ENCODE data around the gene C2CD2. TPM values are rescaled to one million over a fixed set of nuclear protein-coding genes. Genes with fewer than 3 reads are reported as not detected.

The C2CD2 gene
- polyA plus RNA-seq, 1 of the 3 experiments (the other 2 are of a cell fraction): 9.7 TPM

DNA sequence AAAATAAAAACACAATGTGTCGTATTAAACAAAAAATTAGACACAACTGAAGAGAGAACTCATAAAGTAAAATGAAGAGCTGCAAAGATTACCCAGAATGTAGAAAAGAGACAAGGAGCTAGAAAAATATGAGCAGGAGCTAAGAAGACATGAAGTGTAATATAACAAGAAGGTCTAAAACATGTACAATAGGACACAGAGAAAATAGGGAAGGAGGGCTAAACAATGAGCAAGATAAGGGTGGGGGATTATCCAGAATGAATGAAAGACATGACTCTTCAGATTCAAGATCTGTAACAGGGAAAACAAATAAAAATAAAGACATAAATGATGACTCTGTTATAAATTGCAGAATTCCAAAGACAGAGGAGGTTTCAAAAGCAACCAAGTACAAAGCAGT lies 112.9 kb downstream of the C2CD2 start:
- peaks cover 25 to 29% of the 10 kb centered on the region in 2 experiments for H3K36me3 ChIP-seq (replicated peaks in 1 of 2; ENCODE audit: control insufficient read depth in 1 of 2, insufficient read depth in 2 of 2, low read length in 1 of 2)
- TF ChIP-seq FOXJ3 (CRISPR knock-in tag; IDR thresholded peaks at IDR 0.05) (no peak), FOSL2 (IDR thresholded peaks at IDR 0.05; ENCODE audit: borderline replicate concordance, low read depth) (no peak), TAF1 (IDR thresholded peaks at IDR 0.05; ENCODE audit: borderline replicate concordance, low read depth, low read length) (no peak)
- TF ChIP-seq, protein P1, sequence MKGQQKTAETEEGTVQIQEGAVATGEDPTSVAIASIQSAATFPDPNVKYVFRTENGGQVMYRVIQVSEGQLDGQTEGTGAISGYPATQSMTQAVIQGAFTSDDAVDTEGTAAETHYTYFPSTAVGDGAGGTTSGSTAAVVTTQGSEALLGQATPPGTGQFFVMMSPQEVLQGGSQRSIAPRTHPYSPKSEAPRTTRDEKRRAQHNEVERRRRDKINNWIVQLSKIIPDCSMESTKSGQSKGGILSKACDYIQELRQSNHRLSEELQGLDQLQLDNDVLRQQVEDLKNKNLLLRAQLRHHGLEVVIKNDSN (IDR thresholded peaks at IDR 0.05; ENCODE audit: borderline replicate concordance, low read depth): no peak
- no peaks in the 10 kb centered on the region for H4K20me1 ChIP-seq (ENCODE audit: insufficient read depth)
- CTCF ChIA-PET: interaction anchor here (1.4 to 2.3 kb wide), 2 partner anchors 25 to 266 kb away, joined by 3 to 6 read pairs; no protein-coding TSS in a partner anchor
- H3K9me2 ChIP-seq: no peaks in the 10 kb centered on the region
- no peak overlapping the region for H3K27ac ChIP-seq (ENCODE audit: low read depth in 2 of 2, low read length in 1 of 2)
- no peaks in the 10 kb centered on the region for H3K27me3 ChIP-seq (ENCODE audit: insufficient read depth)
- no peak for DNase-seq
- 93% methylated on average over 1 of the region's 1 CpG for WGBS (ENCODE audit: low lambda C conversion rate)
- H3K4me3 ChIP-seq (ENCODE audit: low read depth in 2 of 2, low read length in 1 of 2): no peak overlapping the region
- no peak overlapping the region for H2AFZ ChIP-seq (ENCODE audit: low read depth)
- no peaks in the 10 kb centered on the region for H3K79me2 ChIP-seq (ENCODE audit: insufficient read depth)
- peaks cover 0 to 3% of the 10 kb centered on the region in 2 experiments; a peak in 1 of 4 replicates for H3K4me1 ChIP-seq (ENCODE audit: control insufficient read depth in 1 of 2, insufficient read depth in 2 of 2, low read depth in 1 of 2, low read length in 1 of 2)
- peaks cover 5% of the 10 kb centered on the region; the same call in 1 of the 2 replicates for H3K9me3 ChIP-seq
- POLR2A ChIA-PET: no interaction called here
- no peak overlapping the region for H3K4me2 ChIP-seq
- no peak overlapping the region for H3K9ac ChIP-seq
- no peaks in the 10 kb centered on the region for H3F3A ChIP-seq (replicated peaks; ENCODE audit: insufficient read depth)

DNA sequence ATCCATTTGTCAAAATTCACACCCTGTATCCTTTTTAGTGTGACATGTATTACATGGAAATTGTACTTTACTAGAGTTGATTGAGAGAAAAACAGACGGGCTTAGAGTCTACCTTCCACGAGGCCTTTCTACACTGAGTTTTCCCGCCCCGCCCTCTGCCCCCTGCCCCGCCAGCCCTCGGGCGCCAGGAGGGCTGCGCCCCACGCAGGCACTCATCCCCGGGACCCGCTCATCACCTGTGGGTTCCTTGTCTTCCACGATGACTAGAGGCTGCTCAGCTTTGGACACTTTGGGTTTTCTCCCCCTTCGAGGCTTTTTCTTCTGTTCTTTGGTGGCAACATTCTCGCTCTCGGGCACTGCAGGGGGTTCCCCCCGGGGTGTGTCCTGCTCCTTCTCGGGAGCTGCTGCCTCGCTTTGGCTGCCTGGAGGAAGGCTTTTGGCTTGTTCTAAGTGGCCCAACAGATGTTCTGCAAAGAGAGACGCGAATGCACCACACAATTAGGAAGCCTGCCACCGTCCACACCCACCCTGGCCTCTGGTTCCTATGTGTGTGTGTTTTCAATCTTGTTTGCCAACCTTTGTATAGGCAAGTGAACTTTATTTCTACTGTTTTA lies 114.3 kb downstream of the C2CD2 start:
- no peak overlapping the region for H2AFZ ChIP-seq (ENCODE audit: low read depth)
- H3K4me1 ChIP-seq (ENCODE audit: control insufficient read depth in 1 of 2, insufficient read depth in 2 of 2, low read depth in 1 of 2, low read length in 1 of 2): peaks cover 0 to 3% of the 10 kb centered on the region in 2 experiments; a peak in 1 of 4 replicates
- TF ChIP-seq NRF1 (IDR thresholded peaks at IDR 0.05; ENCODE audit: low read depth, low read length) (no peak), TAF1 (IDR thresholded peaks at IDR 0.05; ENCODE audit: borderline replicate concordance, low read depth, low read length) (no peak), FOSL2 (IDR thresholded peaks at IDR 0.05; ENCODE audit: borderline replicate concordance, low read depth) (no peak), GABPA (IDR thresholded peaks at IDR 0.05; ENCODE audit: low read depth) (no peak)
- TF ChIP-seq, protein P2, sequence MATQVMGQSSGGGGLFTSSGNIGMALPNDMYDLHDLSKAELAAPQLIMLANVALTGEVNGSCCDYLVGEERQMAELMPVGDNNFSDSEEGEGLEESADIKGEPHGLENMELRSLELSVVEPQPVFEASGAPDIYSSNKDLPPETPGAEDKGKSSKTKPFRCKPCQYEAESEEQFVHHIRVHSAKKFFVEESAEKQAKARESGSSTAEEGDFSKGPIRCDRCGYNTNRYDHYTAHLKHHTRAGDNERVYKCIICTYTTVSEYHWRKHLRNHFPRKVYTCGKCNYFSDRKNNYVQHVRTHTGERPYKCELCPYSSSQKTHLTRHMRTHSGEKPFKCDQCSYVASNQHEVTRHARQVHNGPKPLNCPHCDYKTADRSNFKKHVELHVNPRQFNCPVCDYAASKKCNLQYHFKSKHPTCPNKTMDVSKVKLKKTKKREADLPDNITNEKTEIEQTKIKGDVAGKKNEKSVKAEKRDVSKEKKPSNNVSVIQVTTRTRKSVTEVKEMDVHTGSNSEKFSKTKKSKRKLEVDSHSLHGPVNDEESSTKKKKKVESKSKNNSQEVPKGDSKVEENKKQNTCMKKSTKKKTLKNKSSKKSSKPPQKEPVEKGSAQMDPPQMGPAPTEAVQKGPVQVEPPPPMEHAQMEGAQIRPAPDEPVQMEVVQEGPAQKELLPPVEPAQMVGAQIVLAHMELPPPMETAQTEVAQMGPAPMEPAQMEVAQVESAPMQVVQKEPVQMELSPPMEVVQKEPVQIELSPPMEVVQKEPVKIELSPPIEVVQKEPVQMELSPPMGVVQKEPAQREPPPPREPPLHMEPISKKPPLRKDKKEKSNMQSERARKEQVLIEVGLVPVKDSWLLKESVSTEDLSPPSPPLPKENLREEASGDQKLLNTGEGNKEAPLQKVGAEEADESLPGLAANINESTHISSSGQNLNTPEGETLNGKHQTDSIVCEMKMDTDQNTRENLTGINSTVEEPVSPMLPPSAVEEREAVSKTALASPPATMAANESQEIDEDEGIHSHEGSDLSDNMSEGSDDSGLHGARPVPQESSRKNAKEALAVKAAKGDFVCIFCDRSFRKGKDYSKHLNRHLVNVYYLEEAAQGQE (IDR thresholded peaks at IDR 0.05; ENCODE audit: low read depth, low read length): no peak
- TF ChIP-seq, protein P1 (IDR thresholded peaks at IDR 0.05; ENCODE audit: borderline replicate concordance, low read depth): no peak
- WGBS (ENCODE audit: low lambda C conversion rate): 97% methylated on average over 21 of the region's 21 CpGs
- no peaks in the 10 kb centered on the region for H3K9me2 ChIP-seq
- H3K79me2 ChIP-seq (ENCODE audit: insufficient read depth): no peaks in the 10 kb centered on the region
- H3K9me3 ChIP-seq: peaks cover 5% of the 10 kb centered on the region; the same call in 1 of the 2 replicates
- H4K20me1 ChIP-seq (ENCODE audit: insufficient read depth): no peaks in the 10 kb centered on the region
- POLR2A ChIA-PET: no interaction called here
- peaks cover 25 to 39% of the 10 kb centered on the region in 2 experiments for H3K36me3 ChIP-seq (replicated peaks in 1 of 2; ENCODE audit: control insufficient read depth in 1 of 2, insufficient read depth in 2 of 2, low read length in 1 of 2)
- no peak overlapping the region for H3K4me3 ChIP-seq (ENCODE audit: low read depth in 2 of 2, low read length in 1 of 2)
- CTCF ChIA-PET: interaction anchor here (1.0 to 2.3 kb wide), 3 partner anchors 11 to 268 kb away, joined by 3 to 6 read pairs (median 3); no protein-coding TSS in a partner anchor
- no peaks in the 10 kb centered on the region for H3K27me3 ChIP-seq (ENCODE audit: insufficient read depth)
- DNase-seq: no peak
- no peaks in the 10 kb centered on the region for H3F3A ChIP-seq (replicated peaks; ENCODE audit: insufficient read depth)
- H3K4me2 ChIP-seq: no peak overlapping the region
- H3K9ac ChIP-seq: no peak overlapping the region
- H3K27ac ChIP-seq (ENCODE audit: low read depth in 2 of 2, low read length in 1 of 2): no peak overlapping the region
